Measurements from ENCODE around the gene TOE1. TPM values are rescaled to one million over a fixed set of nuclear protein-coding genes. Genes with fewer than 3 reads are reported as not detected.

Gene TOE1
- total and polyA plus RNA-seq, 9 of the 15 experiments (the other 6 are each of a cell fraction or from before 2014, with no cell fraction given): 32.1 to 85.7 (median 38.0) TPM

- H3K4me1 ChIP-seq (replicated peaks in 1 of 2; ENCODE audit: control insufficient read depth in 2 of 2, insufficient read depth in 2 of 2, low read length in 2 of 2): peaks cover 0 to 20% of the 10 kb centered on the region in 2 experiments; a peak in 2 of 5 replicates
- no peaks in the 10 kb centered on the region for H3K36me3 ChIP-seq (ENCODE audit: control insufficient read depth, insufficient read depth, low read length)
- ChIA-PET POLR2A (interaction anchor here (0.6 to 0.8 kb wide), 2 partner anchors 14 to 310 kb away, joined by 3 to 4 read pairs; no protein-coding TSS in a partner anchor), CTCF (ENCODE audit: low intra/inter-chr PET ratio) (no interaction called here)
- H3K9ac ChIP-seq (ENCODE audit: insufficient read depth in 1 of 2, low read depth in 2 of 2, low read length in 2 of 2): no peak overlapping the region
- no peak for FAIRE-seq
- H3K4me3 ChIP-seq: no peak overlapping the region
- no peaks in the 10 kb centered on the region for H4K20me1 ChIP-seq (replicated peaks; ENCODE audit: control insufficient read depth, insufficient read depth, low read length)
- H3K27ac ChIP-seq (ENCODE audit: extremely low read depth, low read depth, low read length): no peak overlapping the region
- 84% methylated on average over 10 of the region's 10 CpGs for WGBS (ENCODE audit: insufficient coverage, low coverage, missing lambda C conversion rate)
- intact Hi-C loops (cut with micrococcal nuclease): no loop called here
- in situ Hi-C loops (cut with MboI): no loop called here
- H3K4me2 ChIP-seq (ENCODE audit: insufficient read depth, low read length): no peak overlapping the region
- no TSS peak for BruUV-seq (replicated peaks)
- TF ChIP-seq ZBTB43 (CRISPR knock-in tag; IDR thresholded peaks at IDR 0.05) (no peak), HNRNPH1 (optimal IDR thresholded peaks at IDR 0.05; ENCODE audit: low read depth, low read length) (no peak), MBD1 (CRISPR knock-in tag; IDR thresholded peaks at IDR 0.05) (no peak)
- peak in 1 of 4 experiments; percentile 3 for DNase-seq (ENCODE audit: extremely low read depth in 1 of 4, low spot score in 3 of 4)
- no peaks in the 10 kb centered on the region for H3K79me2 ChIP-seq (ENCODE audit: control insufficient read depth, insufficient read depth, low read length)
- no peaks in the 10 kb centered on the region for H3K27me3 ChIP-seq (ENCODE audit: control insufficient read depth in 2 of 2, insufficient read depth in 2 of 2, low read length in 2 of 2)
- H3K9me3 ChIP-seq (replicated peaks; ENCODE audit: control insufficient read depth, insufficient read depth, low read depth, low read length): no peaks in the 10 kb centered on the region
- ATAC-seq: no peak
- no peaks in the 10 kb centered on the region for H3K9me1 ChIP-seq (ENCODE audit: control insufficient read depth, insufficient read depth, low read length)
- H2AFZ ChIP-seq (ENCODE audit: low read depth, low read length): no peak overlapping the region
These were observed 17.4 kb upstream of the TOE1 start for GRCh38 chr1:45322486-45323040.

Measured in K562 (cell line).